OCI-LY3 (cell line): ENCODE data around the gene MAFB.

Experiments used
- H2AFZ ChIP-seq: fragments of 200-600, 300-600 bp; shearing (Covaris generic); 2 replicates; pipeline ENCODE4 v1.6.0; 2014; ENCODE audit warnings: antibody characterized with exemption, low read depth, low read length
- H3K27ac ChIP-seq: fragments of 200-600, 300-600 bp; sonication (generic); 2 replicates; pipeline ENCODE4 v1.5.1; 2014; ENCODE audit warnings: mild to moderate bottlenecking, low read length, moderate library complexity, mixed read lengths
- H3K27me3 ChIP-seq: fragments of 200-600, 300-600 bp; sonication (generic); 2 replicates; pipeline ENCODE4 v1.6.1; 2014; ENCODE audit warnings: low read depth, low read length, mixed read lengths
- H3K36me3 ChIP-seq: fragments of 200-600, 300-600 bp; sonication (generic); replicated peaks from 2 replicates; pipeline ENCODE3; 2014; ENCODE audit warnings: low read depth, low read length, mixed read lengths
- H3K4me1 ChIP-seq: fragments of 300-600, 200-600 bp; sonication (generic); 2 replicates; pipeline ENCODE4 v1.6.1; 2014; ENCODE audit warnings: low read length, mixed read lengths
- H3K4me2 ChIP-seq: fragments of 200-600, 300-600 bp; sonication (generic); 2 replicates; pipeline ENCODE4 v1.6.1; 2014; ENCODE audit warnings: low read length, mixed read lengths
- H3K4me3 ChIP-seq: fragments of 300-600, 200-600 bp; sonication (generic); 2 replicates; pipeline ENCODE4 v1.5.1; 2014; ENCODE audit warnings: antibody characterized with exemption, mild to moderate bottlenecking, low read length, moderate library complexity
- H3K79me2 ChIP-seq: fragments of 300-600, 200-600 bp; shearing (Covaris generic); 2 replicates; pipeline ENCODE4 v1.6.1; 2014; ENCODE audit warnings: mild to moderate bottlenecking, low read length, mixed read lengths
- H3K9ac ChIP-seq: fragments of 300-600, 200-600 bp; shearing (Covaris generic); 2 replicates; pipeline ENCODE4 v1.6.0; 2014; ENCODE audit warnings: mild to moderate bottlenecking, low read length, moderate library complexity
- H3K9me3 ChIP-seq: fragments of 200-600, 300-600 bp; shearing (Covaris generic); 2 replicates; pipeline ENCODE4 v1.6.1; 2014; ENCODE audit warnings: low read length, mixed read lengths; ENCODE audit not compliant: insufficient read depth
- H4K20me1 ChIP-seq: fragments of 200-600, 300-600 bp; sonication (generic); 2 replicates; pipeline ENCODE4 v1.6.1; 2016; ENCODE audit warnings: low read length, mixed read lengths; ENCODE audit not compliant: insufficient read depth
- CTCF ChIP-seq: fragments of 200-600, 300-600 bp; sonication (generic); IDR thresholded peaks from 2 replicates; pipeline ENCODE4 v1.5.1; 2014; ENCODE audit warnings: antibody characterized with exemption, low read length, low read depth
- EZH2phosphoT487 ChIP-seq: fragments of 200-600 bp; shearing (Covaris generic); IDR thresholded peaks from 2 replicates; pipeline ENCODE4 v1.6.1; 2018; ENCODE audit warnings: antibody characterized with exemption, mixed run types, low read depth

Gene MAFB

DNA sequence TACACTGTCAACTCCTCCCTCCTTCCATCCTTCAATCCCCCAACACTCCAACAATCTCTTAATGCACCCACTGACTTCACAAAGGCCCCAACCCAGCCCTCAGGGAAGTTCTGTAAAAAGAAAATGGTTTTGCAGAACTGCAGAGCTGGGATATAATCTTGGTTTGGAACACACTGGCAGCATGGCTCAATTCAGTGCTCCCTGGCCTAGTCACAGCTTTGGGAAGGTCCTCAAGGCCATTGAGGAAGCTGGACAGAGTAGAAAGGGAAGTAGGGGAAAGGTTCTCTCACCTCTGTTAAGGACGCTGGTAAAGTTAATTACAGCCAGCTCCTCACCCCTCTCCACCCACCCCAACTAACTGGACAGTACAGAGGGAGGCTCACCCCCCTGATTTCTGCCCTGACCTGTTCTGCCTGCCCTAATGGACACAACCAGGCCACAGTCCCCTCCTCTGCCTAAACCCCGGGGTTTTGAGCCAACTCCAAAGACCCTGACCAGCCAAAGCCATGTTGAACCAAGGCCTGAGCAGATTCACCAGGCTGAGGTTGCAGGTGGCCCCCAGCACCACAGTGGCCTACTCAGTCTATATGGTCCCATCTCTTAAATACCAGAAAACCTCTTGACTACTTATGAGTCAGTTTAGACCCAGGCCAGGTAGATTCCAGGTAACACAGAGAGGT, 49.2 kb downstream of the MAFB start:
- no peak overlapping the region for H3K4me3 ChIP-seq
- no peaks in the 10 kb centered on the region for H3K79me2 ChIP-seq
- no peak overlapping the region for H2AFZ ChIP-seq
- no peak overlapping the region for H3K4me2 ChIP-seq
- H3K4me1 ChIP-seq = no peaks in the 10 kb centered on the region
- H3K9me3 ChIP-seq = no peaks in the 10 kb centered on the region
- H3K27me3 ChIP-seq = peaks cover 17% of the 10 kb centered on the region
- no peak for TF ChIP-seq EZH2phosphoT487
- TF ChIP-seq CTCF = no peak
- H3K36me3 ChIP-seq = no peaks in the 10 kb centered on the region
- no peaks in the 10 kb centered on the region for H4K20me1 ChIP-seq
- H3K9ac ChIP-seq = no peak overlapping the region
- H3K27ac ChIP-seq = no peak overlapping the region

- H4K20me1 ChIP-seq = no peaks in the 10 kb centered on the region
- H3K9me3 ChIP-seq = no peaks in the 10 kb centered on the region
- no peak overlapping the region for H3K9ac ChIP-seq
- H3K4me1 ChIP-seq = no peaks in the 10 kb centered on the region
- H3K36me3 ChIP-seq = no peaks in the 10 kb centered on the region
- peaks cover 23% of the 10 kb centered on the region for H3K27me3 ChIP-seq
- no peak for TF ChIP-seq CTCF
- TF ChIP-seq EZH2phosphoT487 = no peak
- no peak overlapping the region for H3K4me2 ChIP-seq
- no peak overlapping the region for H3K27ac ChIP-seq
- no peaks in the 10 kb centered on the region for H3K79me2 ChIP-seq
- no peak overlapping the region for H3K4me3 ChIP-seq
- no peak overlapping the region for H2AFZ ChIP-seq
Measured at GRCh38 chr20:40639132-40639531, 49.9 kb downstream of the MAFB start.

DNA sequence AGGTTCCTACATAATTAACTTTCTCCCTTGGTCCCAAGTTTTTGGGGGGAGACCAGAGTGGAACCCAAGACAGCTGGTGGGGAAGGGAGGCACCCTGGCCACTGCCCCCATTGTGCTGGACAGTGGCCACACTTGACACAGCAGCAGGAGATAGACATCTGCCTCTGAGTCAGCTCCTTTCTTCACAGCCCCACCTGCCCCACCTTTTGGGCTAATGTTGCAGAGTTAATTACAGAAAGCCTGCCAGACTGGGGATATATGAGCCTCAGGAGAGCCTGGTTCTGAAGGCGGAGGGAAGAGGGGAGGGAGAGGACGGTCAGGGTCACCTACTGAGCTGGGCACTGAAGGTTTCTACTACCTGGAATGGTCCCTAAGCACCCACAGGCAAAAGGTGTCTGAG, 50.6 kb downstream of the MAFB start:
- Histone ChIP-seq H3K4me3 (no peak overlapping the region), H3K9me3 (no peaks in the 10 kb centered on the region), H3K9ac (no peak overlapping the region), H3K27me3 (peaks cover 30% of the 10 kb centered on the region), H3K4me2 (no peak overlapping the region), H4K20me1 (no peaks in the 10 kb centered on the region), H3K4me1 (no peaks in the 10 kb centered on the region), H3K36me3 (no peaks in the 10 kb centered on the region), H3K27ac (no peak overlapping the region), H2AFZ (no peak overlapping the region), H3K79me2 (no peaks in the 10 kb centered on the region)
- no peak for TF ChIP-seq CTCF
- no peak for TF ChIP-seq EZH2phosphoT487

- no peaks in the 10 kb centered on the region for H3K36me3 ChIP-seq
- TF ChIP-seq EZH2phosphoT487 (no peak), CTCF (no peak)
- H3K4me1 ChIP-seq = no peaks in the 10 kb centered on the region
- no peaks in the 10 kb centered on the region for H3K9me3 ChIP-seq
- no peaks in the 10 kb centered on the region for H4K20me1 ChIP-seq
- no peak overlapping the region for H3K4me3 ChIP-seq
- no peak overlapping the region for H2AFZ ChIP-seq
- H3K27ac ChIP-seq = no peak overlapping the region
- no peak overlapping the region for H3K9ac ChIP-seq
- H3K27me3 ChIP-seq = peaks cover 35% of the 10 kb centered on the region
- no peak overlapping the region for H3K4me2 ChIP-seq
- no peaks in the 10 kb centered on the region for H3K79me2 ChIP-seq
Measured at GRCh38 chr20:40637176-40637575, 51.9 kb downstream of the MAFB start.
